Testis (tissue), 3 donors: ENCODE measurements around the gene SELENOH. TPM values are rescaled to one million over a fixed set of nuclear protein-coding genes. Genes with fewer than 3 reads are reported as not detected.

Experiments used
- DNase-seq: peaks from one replicate; pipeline ENCODE4 v3.0.0-alpha.2; 2019
- H3K27ac ChIP-seq, 2 donors: fragments of 200-600 bp; sonication (generic); one replicate each; pipeline ENCODE4 v1.5.1; 2019
- H3K27me3 ChIP-seq: fragments of 200-600 bp; sonication (generic); one replicate; pipeline ENCODE4 v1.5.1; 2019
- H3K36me3 ChIP-seq: fragments of 200-600 bp; sonication (generic); one replicate; pipeline ENCODE4 v1.5.1; 2017; ENCODE audit warnings: low read depth; ENCODE audit errors: missing control alignments
- H3K4me1 ChIP-seq: fragments of 200-600 bp; sonication (generic); one replicate; pipeline ENCODE4 v1.5.1; 2019
- H3K4me3 ChIP-seq, 2 donors: fragments of 200-600 bp; sonication (generic); one replicate each; pipeline ENCODE4 v1.5.1; 2017 to 2019
- H3K9me3 ChIP-seq: fragments of 200-600 bp; sonication (generic); one replicate; pipeline ENCODE4 v1.5.1; 2017
- CTCF ChIP-seq, 3 experiments: fragments of 450-650 bp in 2 of 3; fragments of 200-600 bp in 1 of 3; sonication (generic) in 1 of 3; IDR thresholded peaks; one replicate each; pipeline ENCODE4 v1.5.1; 2016 to 2019; ENCODE audit warnings: antibody characterized with exemption in 3 of 3, mild to moderate bottlenecking in 2 of 3, moderate library complexity in 1 of 3
- POLR2A ChIP-seq: fragments of 450-650 bp; IDR thresholded peaks from one replicate; pipeline ENCODE4 v1.6.1; 2017; ENCODE audit warnings: antibody characterized with exemption, mild to moderate bottlenecking, moderate library complexity
- WGBS, 2 donors: methylation state at CpG; one replicate each; pipeline ENCODE4 v1.1.5; 2018; 5-methylcytosine and 5-hydroxymethylcytosine counted together
- intact Hi-C: fragments of 100-400 bp; cut with DNase I; formaldehyde crosslinking; loops from one replicate; pipeline ENCODE4 v1.15.1; 2023; ENCODE audit warnings: low total_unique reads
- polyA plus RNA-seq: library from polyadenylated mRNA; stranded (reverse); fragments of 350-450 nt; fragmentation: Illumina TruSeq; extraction: RNeasy Lipid Tissue Mini Kit (QIAGEN cat#74804); gene quantifications from one replicate; pipeline ENCODE4 v1.2.3, GENCODE V29; 2014; ENCODE audit warnings: low read depth, low replicate concordance; ENCODE audit not compliant: insufficient read depth
- total RNA-seq, 2 donors: library from RNA; depleted of rRNA; stranded (reverse); fragments of >200 nt; gene quantifications; one replicate each; pipeline ENCODE4 v1.2.3, GENCODE V29; 2016

SELENOH gene
- total and polyA plus RNA-seq, 3 donors from 2014 or later, result 71.3 to 222 (median 157) TPM

- no peaks in the 10 kb centered on the region for H3K9me3 ChIP-seq
- H3K4me1 ChIP-seq, result peaks cover 41% of the 10 kb centered on the region
- no peaks in the 10 kb centered on the region for H3K27me3 ChIP-seq
- intact Hi-C loops, result no loop called here
- H3K27ac ChIP-seq, result no peak overlapping the region
- H3K4me3 ChIP-seq, result no peak overlapping the region
- H3K36me3 ChIP-seq, result no peaks in the 10 kb centered on the region
- DNase-seq, result no peak
- WGBS, 2 donors, result 61 to 75% methylated on average over 2 of the region's 2 CpGs
- TF ChIP-seq CTCF (IDR thresholded peaks at IDR 0.05) (no peak), POLR2A (no peak)
Measured at GRCh38 chr11:57785072-57785471, 43.8 kb downstream of the SELENOH start.

GRCh38 chr11:57786436-57786835 lies 45.1 kb downstream of the SELENOH start:
- Histone ChIP-seq H3K27ac (no peak overlapping the region), H3K4me3 (no peak overlapping the region), H3K9me3 (no peaks in the 10 kb centered on the region), H3K36me3 (no peaks in the 10 kb centered on the region), H3K27me3 (no peaks in the 10 kb centered on the region), H3K4me1 (peaks cover 29% of the 10 kb centered on the region)
- WGBS, 2 donors, result 88 to 91% methylated on average over 4 of the region's 4 CpGs
- intact Hi-C loops, result no loop called here
- TF ChIP-seq CTCF (IDR thresholded peaks at IDR 0.05) (no peak), POLR2A (no peak)
- no peak for DNase-seq

GRCh38 chr11:57787006-57787604 lies 45.8 kb downstream of the SELENOH start:
- H3K27ac ChIP-seq, result no peak overlapping the region

GRCh38 chr11:57787920-57788702 lies 46.8 kb downstream of the SELENOH start:
- Histone ChIP-seq H3K27me3 (no peaks in the 10 kb centered on the region), H3K36me3 (no peaks in the 10 kb centered on the region), H3K27ac (no peak overlapping the region), H3K4me1 (peaks cover 26% of the 10 kb centered on the region), H3K4me3 (no peak overlapping the region), H3K9me3 (no peaks in the 10 kb centered on the region)
- 67 to 72% methylated on average over 6 of the region's 6 CpGs for WGBS, 2 donors
- DNase-seq, result no peak
- no peak for TF ChIP-seq POLR2A
- TF ChIP-seq CTCF (IDR thresholded peaks at IDR 0.05), result no peak
- intact Hi-C loops, result no loop called here

More at GRCh38 chr11:57787006-57787604, 45.8 kb downstream of the SELENOH start:
- H3K27me3 ChIP-seq, result no peaks in the 10 kb centered on the region
- 84 to 89% methylated on average over 4 of the region's 4 CpGs for WGBS, 2 donors
- no peaks in the 10 kb centered on the region for H3K9me3 ChIP-seq
- no peak for DNase-seq
- no peak overlapping the region for H3K4me3 ChIP-seq
- peaks cover 29% of the 10 kb centered on the region for H3K4me1 ChIP-seq
- no peak for TF ChIP-seq CTCF (IDR thresholded peaks at IDR 0.05)
- TF ChIP-seq POLR2A, result no peak
- intact Hi-C loops, result no loop called here
- H3K36me3 ChIP-seq, result no peaks in the 10 kb centered on the region
